DMS 273 treated with DMSO at 0.1 percent for 48 hours (cell line): Measurements from ENCODE around the gene MEPCE.

Source experiments
- DNase-seq: peaks from one replicate; lab custom pipeline; 2025; lab: John Stamatoyannopoulos, UW

The MEPCE gene

GRCh38 chr7:100407285-100408180 is 22.1 kb upstream of the MEPCE start:
- DNase-seq = peak; percentile 26

- DNase-seq = no peak
Measured at GRCh38 chr7:100411101-100411500, 18.5 kb upstream of the MEPCE start.

- no peak for DNase-seq
Measured at GRCh38 chr7:100413346-100413745, 16.3 kb upstream of the MEPCE start.

GRCh38 chr7:100413889-100414288 is 15.7 kb upstream of the MEPCE start:
- DNase-seq = no peak

GRCh38 chr7:100415448-100415847 is 14.2 kb upstream of the MEPCE start:
- no peak for DNase-seq

GRCh38 chr7:100418930-100419659 is 10.5 kb upstream of the MEPCE start:
- DNase-seq = no peak

- no peak for DNase-seq
Measured at GRCh38 chr7:100419660-100420226, 9.9 kb upstream of the MEPCE start.

- DNase-seq = no peak
Measured at GRCh38 chr7:100423315-100423714, 6.3 kb upstream of the MEPCE start.

GRCh38 chr7:100425347-100425746 is 4.3 kb upstream of the MEPCE start:
- no peak for DNase-seq

GRCh38 chr7:100426516-100426915 is 3.1 kb upstream of the MEPCE start:
- DNase-seq = no peak

- no peak for DNase-seq
Measured at GRCh38 chr7:100427762-100428198, 1.9 kb upstream of the MEPCE start.

- DNase-seq = peak; percentile 97
Measured at GRCh38 chr7:100428199-100428966, 1.2 kb upstream of the MEPCE start, which contains the start of gene ZCWPW1. Gene ZCWPW1 (minus strand): TSS chr7:100428703. CDS start chr7:100420649, 8,054 bp downstream.

- DNase-seq = peak; percentile 99
Measured at GRCh38 chr7:100428967-100429636, 529 bp upstream of the MEPCE start.

- DNase-seq = no peak
Measured at GRCh38 chr7:100430493-100431285, 1.1 kb downstream of the MEPCE start.

- no peak for DNase-seq
Measured at GRCh38 chr7:100431286-100431735, 1.7 kb downstream of the MEPCE start.

- DNase-seq = no peak
Measured at GRCh38 chr7:100432053-100432452, 2.4 kb downstream of the MEPCE start.

- DNase-seq = no peak
Measured at GRCh38 chr7:100432621-100433275, 3.1 kb downstream of the MEPCE start.

- no peak for DNase-seq
Measured at GRCh38 chr7:100433276-100433591, 3.6 kb downstream of the MEPCE start.

- DNase-seq = no peak
Measured at GRCh38 chr7:100433592-100434296, 4.1 kb downstream of the MEPCE start.
